ENCODE data around the gene CUL1.

- TF ChIP-seq POLR2AphosphoS5 (IDR thresholded peaks at IDR 0.05; ENCODE audit: borderline replicate concordance, low read depth, low read length) (no peak), FOXP2 (optimal IDR thresholded peaks at IDR 0.05; ENCODE audit: control extremely low read depth, extremely low read length, insufficient read depth) (no peak)
Measured at GRCh38 chr7:148720472-148720871, 21.8 kb downstream of the CUL1 start.
